HepG2 (cell line): Measurements from ENCODE around the gene HABP4. TPM values are rescaled to one million over a fixed set of nuclear protein-coding genes. Genes with fewer than 3 reads are reported as not detected.
A peak's percentile ranks its signal among the peaks of the same experiment; 100 is the strongest.

Source experiments
- ARID5B ChIP-seq: IDR thresholded peaks from 2 replicates; pipeline ENCODE4 v1.4.0; 2020; ENCODE audit warnings: mild to moderate bottlenecking, missing genetic modification reagents
- DR1 ChIP-seq: sonication (generic); formaldehyde crosslinking; IDR thresholded peaks from 2 replicates; pipeline ENCODE4 v1.8.0; 2021; ENCODE audit warnings: mild to moderate bottlenecking, missing genetic modification reagents, inconsistent platforms
- EP300 ChIP-seq, 3 experiments: sonication (generic) in 1 of 3; formaldehyde crosslinking in 1 of 3; IDR thresholded peaks; 2 replicates each; pipeline versions ENCODE4 v1.5.1 to v1.6.1; 2011 to 2020; ENCODE audit warnings: low read depth in 2 of 3, low read length in 2 of 3, borderline replicate concordance in 1 of 3, improper control_type of control experiment in 1 of 3, mild to moderate bottlenecking in 1 of 3, missing genetic modification reagents in 1 of 3, moderate library complexity in 1 of 3
- FOXA1 ChIP-seq, 2 experiments: fragments of 450-650 bp in 1 of 2; sonication (generic) in 1 of 2; formaldehyde crosslinking in 1 of 2; IDR thresholded peaks; 2 replicates each; pipeline versions ENCODE4 v1.4.0 to v1.6.1; 2016 to 2020; ENCODE audit warnings: missing genetic modification reagents in 1 of 2
- FOXP1 ChIP-seq, 2 experiments: fragments of 450-650 bp in 1 of 2; IDR thresholded peaks; 2 replicates each; pipeline ENCODE4 v1.6.1; 2017 to 2018; ENCODE audit warnings: antibody characterized with exemption in 1 of 2
- HOMEZ ChIP-seq: IDR thresholded peaks from 2 replicates; pipeline ENCODE4 v1.6.1; 2016; ENCODE audit warnings: low read depth
- IRF2 ChIP-seq: IDR thresholded peaks from 2 replicates; pipeline ENCODE4 v1.6.1; 2018; ENCODE audit warnings: missing genetic modification reagents, missing compliant biosample characterization
- ISX ChIP-seq: sonication (generic); formaldehyde crosslinking; conservative IDR thresholded peaks from 2 replicates; pipeline ENCODE4 v1.5.0; 2020; ENCODE audit warnings: missing genetic modification reagents
- KLF6 ChIP-seq: IDR thresholded peaks from 2 replicates; pipeline ENCODE4 v1.8.0; 2016; ENCODE audit warnings: missing biosample characterization, missing genetic modification reagents
- PAXIP1 ChIP-seq: sonication (generic); formaldehyde crosslinking; conservative IDR thresholded peaks from 2 replicates; pipeline ENCODE4 v1.4.0; 2020; ENCODE audit warnings: mild to moderate bottlenecking, missing genetic modification reagents, moderate library complexity
- RFXAP ChIP-seq: sonication (generic); formaldehyde crosslinking; IDR thresholded peaks from 2 replicates; pipeline ENCODE4 v1.4.0; 2020; ENCODE audit warnings: missing genetic modification reagents, borderline replicate concordance
- SAP130 ChIP-seq: IDR thresholded peaks from 2 replicates; pipeline ENCODE4 v1.6.1; 2016; ENCODE audit warnings: low read depth
- SOX6 ChIP-seq, 2 experiments: fragments of 450-650 bp in 1 of 2; sonication (generic) in 1 of 2; formaldehyde crosslinking in 1 of 2; IDR thresholded peaks; 2 replicates each; pipeline versions ENCODE4 v1.4.0 to v1.6.1; 2017 to 2020; ENCODE audit warnings: antibody characterized with exemption in 1 of 2, mild to moderate bottlenecking in 1 of 2, missing genetic modification reagents in 1 of 2
- U2AF1 ChIP-seq: fragments of 200-400 bp; formaldehyde crosslinking; optimal IDR thresholded peaks from 2 replicates; pipeline ENCODE3; 2017; ENCODE audit warnings: mild to moderate bottlenecking, low read depth, low read length
- ZBTB42 ChIP-seq: sonication (generic); formaldehyde crosslinking; IDR thresholded peaks from 2 replicates; pipeline ENCODE4 v1.5.0; 2020; ENCODE audit warnings: mild to moderate bottlenecking, missing genetic modification reagents
- ZFP62 ChIP-seq: sonication (generic); formaldehyde crosslinking; IDR thresholded peaks from 2 replicates; pipeline ENCODE4 v1.4.0; 2020; ENCODE audit warnings: missing genetic modification reagents
- ZNF331 ChIP-seq: sonication (generic); formaldehyde crosslinking; IDR thresholded peaks from 2 replicates; pipeline ENCODE4 v1.4.0; 2020; ENCODE audit warnings: missing genetic modification reagents
- ZNF737 ChIP-seq: sonication (generic); formaldehyde crosslinking; IDR thresholded peaks from 2 replicates; pipeline ENCODE4 v1.5.0; 2020; ENCODE audit warnings: missing genetic modification reagents, mild to moderate bottlenecking, borderline replicate concordance
- ZNF782 ChIP-seq: sonication (generic); formaldehyde crosslinking; IDR thresholded peaks from 2 replicates; pipeline ENCODE4 v1.4.0; 2020; ENCODE audit warnings: missing genetic modification reagents, mild to moderate bottlenecking, borderline replicate concordance
- ZNF839 ChIP-seq: sonication (generic); formaldehyde crosslinking; IDR thresholded peaks from 2 replicates; pipeline ENCODE4 v1.4.0; 2020; ENCODE audit warnings: missing genetic modification reagents, mild to moderate bottlenecking, borderline replicate concordance
- polyA plus RNA-seq, 8 experiments: library from polyadenylated mRNA; depleted of rRNA in 3 of 8; stranded (reverse) in 7 of 8; unstranded in 1 of 8; fragments of >200 nt; fragmentation: Illumina TruSeq in 4 of 8; extraction: Trizol in 4 of 8; gene quantifications; 2 replicates each; pipeline versions ENCODE4 v1.2.1 to v1.2.3, GENCODE V29; 2011 to 2016; ENCODE audit warnings: low read depth in 4 of 8, missing spikeins in 1 of 8, mixed read lengths in 1 of 8; ENCODE audit not compliant: insufficient read depth in 1 of 8
- total RNA-seq, 5 experiments: library from RNA; depleted of rRNA; stranded (reverse); fragments of >200 nt; fragmentation: Illumina TruSeq; extraction: Trizol; gene quantifications; 2 replicates each; pipeline ENCODE4 v1.2.3, GENCODE V29; 2016; ENCODE audit warnings: low read depth in 1 of 5

Gene HABP4
- total and polyA plus RNA-seq, 2 of the 13 experiments (the other 11 are each of a cell fraction or from before 2014, with no cell fraction given) = 14.3 to 26.6 TPM

GRCh38 chr9:96435345-96435744 is 14.6 kb upstream of the HABP4 start (continued):
- TF ChIP-seq PAXIP1 = peak; percentile 35; the same call in 1 of the 2 replicates
- TF ChIP-seq ZNF737 = no peak
- TF ChIP-seq U2AF1 = no peak
- no peak for TF ChIP-seq ZBTB42 (CRISPR knock-in tag)
- no peak for TF ChIP-seq FOXA1 (IDR thresholded peaks at IDR 0.05)
- TF ChIP-seq FOXA1 (CRISPR knock-in tag; IDR thresholded peaks at IDR 0.05) = peak; percentile 63; the same call in 1 of the 2 replicates
- TF ChIP-seq KLF6 (CRISPR knock-in tag) = no peak
- TF ChIP-seq ZNF839 = no peak
- TF ChIP-seq ZFP62 (CRISPR knock-in tag) = no peak
- no peak for TF ChIP-seq DR1 (CRISPR knock-in tag)
- TF ChIP-seq ZNF782 (CRISPR knock-in tag) = no peak
- TF ChIP-seq SOX6 (IDR thresholded peaks at IDR 0.05) = no peak
- peak; percentile 69 for TF ChIP-seq SOX6 (CRISPR knock-in tag; IDR thresholded peaks at IDR 0.05)
- TF ChIP-seq IRF2 (CRISPR knock-in tag) = 0 out of 2 replicates have a peak, but pooled peaks have one; percentile 8
- TF ChIP-seq ZNF331 (CRISPR knock-in tag) = 0 out of 2 replicates have a peak, but pooled peaks have one; percentile 25
- TF ChIP-seq ISX (CRISPR knock-in tag) = no peak
- TF ChIP-seq FOXP1 (IDR thresholded peaks at IDR 0.05) = no peak
- no peak for TF ChIP-seq FOXP1 (CRISPR knock-in tag; IDR thresholded peaks at IDR 0.05)
- TF ChIP-seq SAP130 (CRISPR knock-in tag) = peak; percentile 53
- peak in 1 of 2 experiments; percentile 10; a peak in 1 of 4 replicates for TF ChIP-seq EP300 (IDR thresholded peaks at IDR 0.05; ENCODE audit: low read depth in 2 of 2, low read length in 2 of 2)
- no peak for TF ChIP-seq EP300 (CRISPR knock-in tag; IDR thresholded peaks at IDR 0.05; ENCODE audit: borderline replicate concordance)
- no peak for TF ChIP-seq RFXAP (CRISPR knock-in tag)
- TF ChIP-seq HOMEZ = peak; percentile 28; the same call in 1 of the 2 replicates
- TF ChIP-seq ARID5B (CRISPR knock-in tag) = peak; percentile 73
